A549 (cell line): Measurements from ENCODE around the gene SLC16A7.

Experiments used
- BHLHE40 ChIP-seq: IDR thresholded peaks from 2 replicates; pipeline ENCODE4 v1.6.1; 2012; ENCODE audit warnings: low read depth, low read length, inconsistent platforms
- ELK1 ChIP-seq: fragments of 150-350 bp; IDR thresholded peaks from 2 replicates; pipeline ENCODE4 v1.6.1; 2014; ENCODE audit warnings: low read depth, mild to moderate bottlenecking, low read length
- POLR2A ChIP-seq: IDR thresholded peaks from 2 replicates; pipeline ENCODE4 v1.6.1; 2012; ENCODE audit warnings: mild to moderate bottlenecking, low read length
- ZNF302 ChIP-seq: fragments of 250-450 bp; sonication (Bioruptor Pico); IDR thresholded peaks from 2 replicates; pipeline ENCODE4 v1.9.0; 2021; ENCODE audit warnings: inconsistent platforms, mild to moderate bottlenecking, moderate library complexity

DNA sequence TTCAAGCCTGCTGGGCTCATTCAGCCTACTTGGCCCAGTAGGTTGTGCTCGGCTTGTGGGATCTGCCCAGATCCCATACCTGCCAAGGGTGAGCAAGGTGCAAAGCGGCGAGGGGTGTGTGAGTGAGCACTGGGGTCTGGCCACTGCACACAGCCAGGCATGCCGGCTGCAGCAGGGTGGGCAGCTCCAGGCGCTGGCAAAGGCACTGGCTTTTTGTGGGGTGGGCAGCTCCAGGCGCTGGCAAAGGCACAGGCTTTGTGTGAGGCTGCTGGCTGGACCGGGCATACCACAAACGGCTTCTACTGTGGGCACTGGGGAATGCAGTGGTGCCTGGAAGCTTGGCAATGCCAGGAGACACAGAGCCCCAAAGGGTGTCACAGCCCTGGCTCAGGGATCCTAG, 137.4 kb downstream of the SLC16A7 start:
- TF ChIP-seq ZNF302 (CRISPR knock-in tag) (no peak), ELK1 (no peak), POLR2A (no peak), BHLHE40 (no peak)
